PC-3 (cell line): ENCODE measurements around the gene SPEF1. TPM values are rescaled to one million over a fixed set of nuclear protein-coding genes. Genes with fewer than 3 reads are reported as not detected.

Experiments used
- ATAC-seq: fragments of 200-7000 bp; cut with Tn5 transposase; 2 replicates; pipeline ENCODE4 v1.9.1; 2020; ENCODE audit warnings: mild to moderate bottlenecking, moderate library complexity
- BruUV-seq: library from RNA; stranded (reverse); fragments of 400-500 nt; replicated peaks from 2 replicates; lab custom pipeline; 2021; lab: Mats Ljungman, UMichigan
- CTCF ChIA-PET: fragments of 300-600 bp; sonication (Branson Sonifier 250); formaldehyde crosslinking; loops from one replicate; lab custom pipeline; 2022; ENCODE audit warnings: antibody characterized with exemption; lab: Charles Lee
- POLR2A ChIA-PET: fragments of 300-600 bp; sonication (Branson Sonifier 250); formaldehyde crosslinking; loops from one replicate; lab custom pipeline; 2022; ENCODE audit warnings: antibody characterized with exemption; ENCODE audit not compliant: unreplicated experiment; lab: Charles Lee
- DNase-seq: peaks from one replicate; pipeline ENCODE4 v3.0.0-alpha.2; 2015
- H2AFZ ChIP-seq: fragments of 300-600 bp; sonication (generic); 2 replicates; pipeline ENCODE4 v1.6.0; 2016; ENCODE audit warnings: antibody characterized with exemption, low read length
- H3F3A ChIP-seq: fragments of 300-600 bp; sonication (generic); one replicate; pipeline ENCODE4 v1.6.0; 2017; ENCODE audit warnings: antibody characterized with exemption, low read length, control low read depth, mild to moderate bottlenecking; ENCODE audit not compliant: unreplicated experiment
- H3K27ac ChIP-seq: fragments of 300-600 bp; sonication (generic); 2 replicates; pipeline ENCODE4 v1.5.1; 2016; ENCODE audit warnings: mild to moderate bottlenecking, low read length
- H3K27me3 ChIP-seq: fragments of 300-600 bp; sonication (generic); 2 replicates; pipeline ENCODE4 v1.6.1; 2016; ENCODE audit warnings: low read length, mixed read lengths
- H3K36me3 ChIP-seq: fragments of 300-600 bp; sonication (generic); 2 replicates; pipeline ENCODE4 v1.6.1; 2016; ENCODE audit warnings: low read depth, mixed run types, low read length, mixed read lengths
- H3K4me1 ChIP-seq: fragments of 300-600 bp; sonication (generic); 2 replicates; pipeline ENCODE4 v1.5.1; 2016; ENCODE audit warnings: low read length; ENCODE audit not compliant: insufficient read depth
- H3K4me2 ChIP-seq: fragments of 300-600 bp; sonication (generic); 2 replicates; pipeline ENCODE4 v1.6.0; 2016; ENCODE audit warnings: low read length
- H3K4me3 ChIP-seq: fragments of 300-600 bp; sonication (generic); 2 replicates; pipeline ENCODE4 v1.5.1; 2016; ENCODE audit warnings: mild to moderate bottlenecking, low read length, mixed read lengths
- H3K79me2 ChIP-seq: fragments of 300-600 bp; sonication (generic); 2 replicates; pipeline ENCODE4 v1.6.1; 2017; ENCODE audit warnings: low read length, mixed read lengths
- H3K9ac ChIP-seq: fragments of 300-600 bp; sonication (generic); 2 replicates; pipeline ENCODE4 v1.6.0; 2016; ENCODE audit warnings: mild to moderate bottlenecking, low read length
- H3K9me2 ChIP-seq: fragments of 300-600 bp; sonication (generic); replicated peaks from 2 replicates; pipeline ENCODE4 v1.6.1; 2016; ENCODE audit warnings: mixed run types, low read length, mixed read lengths
- H3K9me3 ChIP-seq: fragments of 300-600 bp; sonication (generic); 2 replicates; pipeline ENCODE4 v1.6.1; 2016; ENCODE audit warnings: low read length, mixed read lengths
- H4K20me1 ChIP-seq: fragments of 300-600 bp; sonication (generic); 2 replicates; pipeline ENCODE4 v1.6.1; 2016; ENCODE audit warnings: low read length, mixed read lengths
- CTCF ChIP-seq: fragments of 300-600 bp; sonication (generic); conservative IDR thresholded peaks from 2 replicates; pipeline ENCODE4 v1.5.1; 2017; ENCODE audit warnings: antibody characterized with exemption, low read depth, mild to moderate bottlenecking, low read length
- EZH2 ChIP-seq: fragments of 300-600 bp; sonication (generic); IDR thresholded peaks from one replicate; pipeline ENCODE4 v1.6.1; 2017; ENCODE audit warnings: antibody characterized with exemption, mild to moderate bottlenecking, low read length; ENCODE audit not compliant: unreplicated experiment
- EZH2phosphoT487 ChIP-seq: fragments of 300-600 bp; sonication (generic); IDR thresholded peaks from 2 replicates; pipeline ENCODE4 v1.6.1; 2018; ENCODE audit warnings: mild to moderate bottlenecking, antibody characterized with exemption, low read length, borderline replicate concordance
- intact Hi-C: fragments of 100-400 bp; cut with micrococcal nuclease; formaldehyde crosslinking; loops from 2 replicates; pipeline ENCODE4 v1.9.0; 2023
- total RNA-seq: library from RNA; depleted of rRNA; stranded (reverse); fragments of >200 nt; gene quantifications from 2 replicates; pipeline ENCODE4 v1.2.3, GENCODE V29; 2014

SPEF1 gene
- total RNA-seq, 1 experiment from 2014 or later: 2.0 TPM

GRCh38 chr20:3820048-3820900 is 39.0 kb upstream of the SPEF1 start, which contains the start of gene AP5S1:
Gene AP5S1 (plus strand): TSS chr20:3820547. CDS start chr20:3822118, 1,571 bp downstream.
- Histone ChIP-seq H3K4me2 (peak within 1 kb of the TSS; percentile 92), H3K27ac (peak within 1 kb of the TSS; percentile 94), H3K27me3 (no peaks in the 10 kb centered on the region), H3K9ac (peak within 1 kb of the TSS; percentile 95), H3F3A (no peaks in the 10 kb centered on the region), H3K4me1 (peaks cover 27% of the 10 kb centered on the region), H3K9me2 (no peaks in the 10 kb centered on the region), H3K4me3 (peak within 1 kb of the TSS; percentile 85), H3K9me3 (no peaks in the 10 kb centered on the region), H2AFZ (peak within 1 kb of the TSS; percentile 85), H3K36me3 (peaks cover 23% of the 10 kb centered on the region), H3K79me2 (peaks cover 22% of the 10 kb centered on the region), H4K20me1 (no peaks in the 10 kb centered on the region)
- DNase-seq: peak; percentile 98
- CTCF ChIA-PET: interaction anchor here (0.6 to 1.5 kb wide), 3 partner anchors 28 to 39 kb away, joined by 5 to 13 read pairs (median 6); partner anchors contain the start of genes CENPB and SPEF1
- POLR2A ChIA-PET: interaction anchor here (0.6 to 1.1 kb wide), 3 partner anchors 9 to 34 kb away, joined by 4 to 11 read pairs (median 4); partner anchors contain the start of gene CENPB
- no TSS peak for BruUV-seq
- ATAC-seq: peak; percentile 78
- TF ChIP-seq CTCF (peak; percentile 98), EZH2 (no peak), EZH2phosphoT487 (no peak)
- intact Hi-C loops: loop anchor here (1.0 to 2.0 kb wide), 5 partner anchors 9 to 35 kb away; partner anchors contain the start of genes CDC25B and MAVS

GRCh38 chr20:3819411-3820047 is 38.3 kb upstream of the SPEF1 start:
- BruUV-seq: TSS peak; percentile 91
- Histone ChIP-seq H3K36me3 (peaks cover 20% of the 10 kb centered on the region; the same call in 1 of the 2 replicates), H3K9ac (peak overlapping the region; percentile 95), H3K27ac (peak overlapping the region; percentile 94), H3K79me2 (peaks cover 22% of the 10 kb centered on the region), H4K20me1 (no peaks in the 10 kb centered on the region), H3K27me3 (no peaks in the 10 kb centered on the region), H3F3A (no peaks in the 10 kb centered on the region), H3K4me2 (peak overlapping the region; percentile 92), H3K9me2 (no peaks in the 10 kb centered on the region), H3K9me3 (no peaks in the 10 kb centered on the region), H3K4me1 (peaks cover 27% of the 10 kb centered on the region), H3K4me3 (peak overlapping the region; percentile 85), H2AFZ (peak overlapping the region; percentile 85)
- POLR2A ChIA-PET: interaction anchor here (0.6 kb wide), 1 partner anchor 33 kb away, joined by 4 read pairs; the partner anchor contains the start of gene CENPB
- TF ChIP-seq EZH2 (no peak), CTCF (no peak)
- intact Hi-C loops: loop anchor here (1.0 to 2.0 kb wide), 5 partner anchors 8 to 35 kb away; partner anchors contain the start of genes CDC25B and MAVS
- CTCF ChIA-PET: interaction anchor here (0.6 kb wide), 2 partner anchors 28 to 34 kb away, joined by 5 to 10 read pairs; no protein-coding TSS in a partner anchor
- DNase-seq (no peak), ATAC-seq (no peak)
